ENCODE data around the gene DNMT3A.

Gene DNMT3A

GRCh38 chr2:25316101-25316500 is 25.6 kb downstream of the DNMT3A start:
- Mint-ChIP-seq H3K27ac (peak overlapping the region; percentile 78), H3K4me3 (no peak overlapping the region), H3K4me1 (ENCODE audit: low read depth) (peaks cover 41% of the 10 kb centered on the region), H3K36me3 (ENCODE audit: low read depth) (peaks cover 11% of the 10 kb centered on the region), H3K27me3 (ENCODE audit: low read depth) (no peaks in the 10 kb centered on the region), H3K9me3 (no peaks in the 10 kb centered on the region)
- no peak for DNase-seq (ENCODE audit: low spot score)

DNA sequence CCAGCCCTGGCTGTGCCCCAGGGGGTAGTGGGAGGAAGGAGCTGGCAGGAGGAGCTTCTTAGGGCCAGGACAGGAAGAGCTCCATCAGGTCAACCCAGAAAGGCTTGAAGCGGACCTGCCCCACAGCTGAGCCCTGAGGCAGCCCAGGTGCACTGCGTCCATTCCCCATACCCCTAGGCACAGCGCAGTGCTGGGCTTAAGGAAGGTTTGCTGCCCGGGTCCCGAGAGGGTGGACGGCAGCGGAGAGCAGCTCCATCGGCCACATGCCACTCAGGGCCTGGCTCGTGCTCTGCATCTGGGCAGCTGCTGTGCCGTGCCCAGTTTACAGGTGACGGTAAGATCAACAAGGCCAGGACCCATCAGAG is 26.4 kb downstream of the DNMT3A start:
- no peaks in the 10 kb centered on the region for H3K9me3 Mint-ChIP-seq
- no peaks in the 10 kb centered on the region for H3K27me3 Mint-ChIP-seq (ENCODE audit: low read depth)
- H3K27ac Mint-ChIP-seq: peak overlapping the region; percentile 78
- peaks cover 14% of the 10 kb centered on the region for H3K36me3 Mint-ChIP-seq (ENCODE audit: low read depth)
- H3K4me3 Mint-ChIP-seq: no peak overlapping the region
- peaks cover 43% of the 10 kb centered on the region for H3K4me1 Mint-ChIP-seq (ENCODE audit: low read depth)
- DNase-seq (ENCODE audit: low spot score): no peak

DNA sequence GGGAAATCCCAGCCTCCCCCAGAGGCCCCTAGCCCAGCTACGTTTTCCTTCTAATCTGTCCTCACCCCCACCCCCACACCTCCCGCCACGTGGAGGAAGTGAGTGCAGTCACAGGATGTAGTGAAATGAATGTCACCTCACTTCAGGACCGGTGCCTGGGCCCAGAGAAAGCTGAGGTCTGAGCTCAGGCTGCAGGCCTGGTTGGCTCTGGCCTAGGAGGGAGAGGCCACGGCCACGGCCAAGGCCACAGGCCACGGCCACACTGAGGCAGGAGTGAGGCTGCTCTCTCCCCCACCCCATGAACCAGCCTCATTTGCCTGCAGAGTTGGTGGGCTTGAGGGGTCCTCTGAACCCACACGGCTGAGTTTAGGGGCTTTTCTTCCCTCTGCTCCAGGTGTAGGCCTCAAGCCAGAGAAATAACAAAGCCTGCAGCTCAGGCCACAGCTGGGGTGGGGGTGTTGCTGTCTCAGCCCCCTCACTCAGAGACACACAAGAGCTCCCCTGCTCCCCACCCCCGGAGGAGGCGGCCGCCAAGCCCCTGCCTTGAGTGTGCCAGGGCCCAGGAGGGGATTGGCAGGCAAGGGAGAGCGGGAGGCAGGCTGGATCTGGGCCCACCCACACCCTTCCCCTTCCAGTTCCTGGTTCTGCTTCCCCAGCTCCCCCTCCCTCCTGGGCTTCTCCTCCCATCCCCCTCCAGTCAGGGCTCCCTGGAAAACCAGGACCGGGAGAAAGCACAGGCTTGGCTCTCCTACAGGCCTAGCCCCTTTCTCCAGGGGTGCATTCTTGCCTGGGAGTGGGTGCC is 27.0 kb downstream of the DNMT3A start:
- DNase-seq (ENCODE audit: low spot score): peak; percentile 92
- Mint-ChIP-seq H3K36me3 (ENCODE audit: low read depth) (peaks cover 16% of the 10 kb centered on the region), H3K27ac (peak overlapping the region; percentile 96), H3K9me3 (no peaks in the 10 kb centered on the region), H3K4me3 (peak overlapping the region; percentile 87), H3K4me1 (ENCODE audit: low read depth) (peaks cover 41% of the 10 kb centered on the region), H3K27me3 (ENCODE audit: low read depth) (no peaks in the 10 kb centered on the region)

DNA sequence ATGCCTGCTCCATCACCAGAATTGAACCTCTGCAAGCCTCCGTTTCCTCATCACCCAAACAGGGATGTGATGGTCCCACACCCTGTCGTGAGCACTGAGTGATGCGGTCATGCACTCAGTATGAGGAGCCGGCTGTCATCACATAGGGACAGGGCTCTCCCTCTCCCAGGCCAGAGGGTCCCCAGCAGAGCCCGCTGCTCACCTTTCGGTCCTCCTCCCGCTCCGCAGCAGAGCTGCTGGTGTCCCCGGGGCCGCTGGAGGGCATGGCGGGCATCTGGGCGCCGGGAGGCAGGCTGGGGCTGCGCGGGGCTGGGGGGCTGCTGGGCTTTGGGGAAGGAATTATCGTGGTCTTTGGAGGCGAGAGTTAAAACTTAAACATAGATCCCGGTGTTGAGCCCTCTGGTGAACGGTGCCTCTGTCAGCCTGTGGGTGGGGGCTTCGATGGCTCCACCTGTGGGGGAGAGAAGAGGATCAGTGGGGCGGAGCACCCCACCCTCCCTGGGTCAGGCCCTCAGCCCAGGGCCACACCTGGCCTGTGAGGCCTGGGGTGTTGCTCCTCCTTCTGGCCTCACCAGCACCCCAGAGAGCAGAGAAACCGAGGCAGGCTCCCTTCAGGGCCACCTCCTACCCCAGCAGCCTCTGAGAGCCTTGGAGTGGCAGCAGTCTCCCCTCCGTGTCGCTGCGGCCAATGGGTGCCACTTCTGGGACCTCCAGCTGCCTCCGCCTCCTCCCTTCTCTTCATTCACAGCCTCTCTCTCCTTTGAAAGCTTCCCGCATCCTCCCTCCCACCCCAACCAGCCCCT is 27.8 kb downstream of the DNMT3A start:
- peaks cover 21% of the 10 kb centered on the region for H3K36me3 Mint-ChIP-seq (ENCODE audit: low read depth)
- H3K4me1 Mint-ChIP-seq (ENCODE audit: low read depth): peaks cover 47% of the 10 kb centered on the region
- H3K27ac Mint-ChIP-seq: peak overlapping the region; percentile 96
- DNase-seq (ENCODE audit: low spot score): no peak
- peak overlapping the region; percentile 87 for H3K4me3 Mint-ChIP-seq
- no peaks in the 10 kb centered on the region for H3K27me3 Mint-ChIP-seq (ENCODE audit: low read depth)
- H3K9me3 Mint-ChIP-seq: no peaks in the 10 kb centered on the region

GRCh38 chr2:25312958-25313710 is 28.6 kb downstream of the DNMT3A start:
- Mint-ChIP-seq H3K4me3 (peak overlapping the region; percentile 87), H3K27ac (peak overlapping the region; percentile 96), H3K4me1 (ENCODE audit: low read depth) (peaks cover 52% of the 10 kb centered on the region), H3K9me3 (no peaks in the 10 kb centered on the region), H3K36me3 (ENCODE audit: low read depth) (peaks cover 26% of the 10 kb centered on the region), H3K27me3 (ENCODE audit: low read depth) (no peaks in the 10 kb centered on the region)
- peak; percentile 33 for DNase-seq (ENCODE audit: low spot score)

- peaks cover 49% of the 10 kb centered on the region for H3K4me1 Mint-ChIP-seq (ENCODE audit: low read depth)
- H3K4me3 Mint-ChIP-seq: no peak overlapping the region
- DNase-seq (ENCODE audit: low spot score): no peak
- H3K27me3 Mint-ChIP-seq (ENCODE audit: low read depth): no peaks in the 10 kb centered on the region
- H3K27ac Mint-ChIP-seq: peak overlapping the region; percentile 60
- no peaks in the 10 kb centered on the region for H3K9me3 Mint-ChIP-seq
- H3K36me3 Mint-ChIP-seq (ENCODE audit: low read depth): peaks cover 31% of the 10 kb centered on the region
These were observed 29.7 kb downstream of the DNMT3A start for GRCh38 chr2:25311865-25312575.

GRCh38 chr2:25310965-25311864 is 30.5 kb downstream of the DNMT3A start:
- Mint-ChIP-seq H3K4me3 (no peak overlapping the region), H3K4me1 (ENCODE audit: low read depth) (peaks cover 50% of the 10 kb centered on the region), H3K27me3 (ENCODE audit: low read depth) (no peaks in the 10 kb centered on the region), H3K36me3 (ENCODE audit: low read depth) (peaks cover 39% of the 10 kb centered on the region), H3K27ac (peak overlapping the region; percentile 43), H3K9me3 (no peaks in the 10 kb centered on the region)
- no peak for DNase-seq (ENCODE audit: low spot score)

DNA sequence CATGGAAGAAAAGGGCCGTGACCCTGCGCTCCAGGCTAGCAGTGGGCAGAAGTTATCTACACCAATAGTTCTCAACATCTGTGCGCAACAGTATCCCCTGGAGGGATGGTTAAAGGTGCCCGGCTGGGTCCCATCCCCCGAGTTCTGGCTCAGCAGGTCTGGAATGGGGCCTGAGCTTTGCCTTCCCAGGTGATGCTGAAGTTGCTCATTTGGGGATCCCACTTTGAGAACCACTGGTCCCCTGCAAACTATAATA is 31.1 kb downstream of the DNMT3A start:
- Mint-ChIP-seq H3K4me3 (no peak overlapping the region), H3K36me3 (ENCODE audit: low read depth) (peaks cover 40% of the 10 kb centered on the region), H3K27ac (no peak overlapping the region), H3K4me1 (ENCODE audit: low read depth) (peaks cover 48% of the 10 kb centered on the region), H3K27me3 (ENCODE audit: low read depth) (no peaks in the 10 kb centered on the region), H3K9me3 (no peaks in the 10 kb centered on the region)
- no peak for DNase-seq (ENCODE audit: low spot score)

GRCh38 chr2:25309402-25309801 is 32.3 kb downstream of the DNMT3A start:
- DNase-seq (ENCODE audit: low spot score): peak; percentile 33
- H3K27me3 Mint-ChIP-seq (ENCODE audit: low read depth): no peaks in the 10 kb centered on the region
- H3K4me3 Mint-ChIP-seq: no peak overlapping the region
- H3K9me3 Mint-ChIP-seq: no peaks in the 10 kb centered on the region
- H3K4me1 Mint-ChIP-seq (ENCODE audit: low read depth): peaks cover 49% of the 10 kb centered on the region
- H3K27ac Mint-ChIP-seq: no peak overlapping the region
- H3K36me3 Mint-ChIP-seq (ENCODE audit: low read depth): peaks cover 50% of the 10 kb centered on the region

GRCh38 chr2:25308599-25308998 is 33.1 kb downstream of the DNMT3A start:
- H3K36me3 Mint-ChIP-seq (ENCODE audit: low read depth): peaks cover 53% of the 10 kb centered on the region
- no peaks in the 10 kb centered on the region for H3K9me3 Mint-ChIP-seq
- DNase-seq (ENCODE audit: low spot score): no peak
- H3K27me3 Mint-ChIP-seq (ENCODE audit: low read depth): no peaks in the 10 kb centered on the region
- peaks cover 49% of the 10 kb centered on the region for H3K4me1 Mint-ChIP-seq (ENCODE audit: low read depth)
- no peak overlapping the region for H3K27ac Mint-ChIP-seq
- no peak overlapping the region for H3K4me3 Mint-ChIP-seq

DNA sequence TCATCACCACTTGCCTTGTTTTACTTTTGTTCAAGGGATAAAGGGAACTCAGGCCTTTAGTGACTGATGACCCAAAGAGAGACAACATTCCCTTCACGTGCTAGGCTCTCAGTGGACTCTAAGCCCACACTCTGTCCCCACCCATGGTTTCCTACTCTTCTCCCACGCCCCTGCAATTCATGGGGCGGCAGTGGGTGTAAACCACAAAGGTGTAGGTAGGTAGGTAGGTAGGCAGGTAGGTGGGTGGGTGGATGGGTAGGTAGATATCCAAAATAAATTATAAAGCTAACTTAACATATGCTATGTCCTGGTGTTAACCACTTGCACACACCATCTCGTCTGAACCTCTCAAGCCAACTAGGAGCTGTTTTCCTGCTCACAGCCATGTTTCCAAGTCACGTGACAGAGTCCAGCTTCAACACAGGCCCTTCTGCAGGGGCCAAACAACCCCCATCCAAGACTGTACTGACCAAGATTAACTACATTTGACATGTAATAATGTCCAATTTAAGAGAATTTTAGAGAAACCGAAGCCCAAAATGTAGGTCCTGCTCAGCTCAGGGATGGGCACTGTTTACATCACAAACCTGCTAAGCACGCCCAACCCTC is 33.7 kb downstream of the DNMT3A start:
- H3K27me3 Mint-ChIP-seq (ENCODE audit: low read depth): no peaks in the 10 kb centered on the region
- H3K9me3 Mint-ChIP-seq: no peaks in the 10 kb centered on the region
- peaks cover 45% of the 10 kb centered on the region for H3K4me1 Mint-ChIP-seq (ENCODE audit: low read depth)
- H3K4me3 Mint-ChIP-seq: no peak overlapping the region
- no peak overlapping the region for H3K27ac Mint-ChIP-seq
- no peak for DNase-seq (ENCODE audit: low spot score)
- peaks cover 51% of the 10 kb centered on the region for H3K36me3 Mint-ChIP-seq (ENCODE audit: low read depth)

DNA sequence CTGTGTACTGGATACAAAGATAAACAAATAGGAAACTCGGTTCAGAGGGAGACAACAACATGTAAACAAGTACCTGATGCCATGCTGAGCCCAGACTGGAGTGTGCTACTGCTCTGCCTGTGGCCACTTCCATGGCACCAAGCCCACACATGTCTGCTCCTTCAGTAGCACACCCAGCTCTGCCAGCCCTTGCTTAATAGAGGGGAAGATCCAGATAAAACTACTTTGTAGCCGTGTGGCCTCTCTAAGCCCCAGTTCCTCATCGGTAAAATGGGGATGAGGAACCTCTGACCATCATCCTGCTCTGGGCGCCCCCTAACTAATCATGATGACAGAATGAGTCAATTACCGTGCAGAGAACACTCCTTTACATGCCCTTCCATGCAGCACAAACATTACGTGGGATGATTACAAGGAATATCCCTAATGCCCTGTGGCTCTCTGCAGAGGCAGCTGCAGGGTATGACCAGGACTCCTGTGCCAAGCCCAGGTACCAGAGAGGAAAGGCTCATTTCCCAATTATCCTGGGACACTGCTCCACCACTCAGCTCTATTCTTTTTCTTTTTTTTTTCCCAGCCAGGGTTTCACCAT is 34.9 kb downstream of the DNMT3A start:
- H3K27ac Mint-ChIP-seq: no peak overlapping the region
- peaks cover 45% of the 10 kb centered on the region for H3K4me1 Mint-ChIP-seq (ENCODE audit: low read depth)
- H3K4me3 Mint-ChIP-seq: no peak overlapping the region
- DNase-seq (ENCODE audit: low spot score): no peak
- peaks cover 57% of the 10 kb centered on the region for H3K36me3 Mint-ChIP-seq (ENCODE audit: low read depth)
- H3K27me3 Mint-ChIP-seq (ENCODE audit: low read depth): no peaks in the 10 kb centered on the region
- no peaks in the 10 kb centered on the region for H3K9me3 Mint-ChIP-seq
